IMR-90 (cell line): ENCODE measurements around the gene MYL11. TPM values are rescaled to one million over a fixed set of nuclear protein-coding genes. Genes with fewer than 3 reads are reported as not detected.

ENCODE experiments used
- polyA plus RNA-seq, 3 experiments: library from polyadenylated mRNA; depleted of rRNA; stranded (reverse); fragments of >200 nt; gene quantifications; 2 replicates each; pipeline ENCODE4 v1.2.3, GENCODE V29; 2012; ENCODE audit warnings: low replicate concordance in 1 of 3
- total RNA-seq: library from RNA; depleted of rRNA; stranded (reverse); fragments of >200 nt; gene quantifications from 2 replicates; pipeline ENCODE4 v1.2.3, GENCODE V29; 2012
- TF ChIP-seq, protein P1 (sequence below): fragments of 150-350 bp; IDR thresholded peaks from 2 replicates; pipeline ENCODE4 v1.6.1; 2016; ENCODE audit warnings: low read depth, mild to moderate bottlenecking, low read length, moderate library complexity, borderline replicate concordance

Gene MYL11
- total and polyA plus RNA-seq, 2 of the 4 experiments (the other 2 are of a cell fraction) = 1.1 TPM; not detected in 1

- TF ChIP-seq, protein P1, sequence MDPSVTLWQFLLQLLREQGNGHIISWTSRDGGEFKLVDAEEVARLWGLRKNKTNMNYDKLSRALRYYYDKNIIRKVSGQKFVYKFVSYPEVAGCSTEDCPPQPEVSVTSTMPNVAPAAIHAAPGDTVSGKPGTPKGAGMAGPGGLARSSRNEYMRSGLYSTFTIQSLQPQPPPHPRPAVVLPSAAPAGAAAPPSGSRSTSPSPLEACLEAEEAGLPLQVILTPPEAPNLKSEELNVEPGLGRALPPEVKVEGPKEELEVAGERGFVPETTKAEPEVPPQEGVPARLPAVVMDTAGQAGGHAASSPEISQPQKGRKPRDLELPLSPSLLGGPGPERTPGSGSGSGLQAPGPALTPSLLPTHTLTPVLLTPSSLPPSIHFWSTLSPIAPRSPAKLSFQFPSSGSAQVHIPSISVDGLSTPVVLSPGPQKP = no peak
Observed at GRCh38 chr16:30351586-30352419, 22.8 kb upstream of the MYL11 start (continued).
